Trophoblast cell (in vitro differentiated cells and primary cell): ENCODE results near the gene RIT1.
"Not testable (repeated sequence)": the region's sequence is repeated elsewhere in the genome, so short reads cannot be mapped to it uniquely, and the experiment has no call there.

Experiments used
- DNase-seq, 2 donors: peaks; one replicate each; pipeline ENCODE4 v3.0.0-alpha.2; 2016
- H2AFZ ChIP-seq: 2 replicates; pipeline ENCODE4 v1.6.1; 2013; ENCODE audit warnings: low read length, moderate library complexity, mild to moderate bottlenecking; ENCODE audit not compliant: insufficient read depth, poor library complexity
- H2AK5ac ChIP-seq: 2 replicates; pipeline ENCODE4 v1.6.1; 2013; ENCODE audit warnings: mild to moderate bottlenecking, low read length
- H2BK120ac ChIP-seq: 2 replicates; pipeline ENCODE4 v1.6.1; 2013; ENCODE audit warnings: low read length, mild to moderate bottlenecking, moderate library complexity; ENCODE audit not compliant: insufficient read depth, poor library complexity
- H2BK12ac ChIP-seq: 2 replicates; pipeline ENCODE4 v1.6.1; 2013; ENCODE audit warnings: mild to moderate bottlenecking, low read length, moderate library complexity
- H2BK5ac ChIP-seq: 2 replicates; pipeline ENCODE4 v1.6.1; 2013; ENCODE audit warnings: low read length, low read depth, moderate library complexity, mild to moderate bottlenecking; ENCODE audit not compliant: poor library complexity
- H3K14ac ChIP-seq: 2 replicates; pipeline ENCODE4 v1.6.1; 2013; ENCODE audit warnings: mild to moderate bottlenecking, low read length
- H3K18ac ChIP-seq: 2 replicates; pipeline ENCODE4 v1.6.1; 2013; ENCODE audit warnings: mild to moderate bottlenecking, low read length
- H3K23ac ChIP-seq: 2 replicates; pipeline ENCODE4 v1.6.1; 2013; ENCODE audit warnings: low read length
- H3K27ac ChIP-seq: 2 replicates; pipeline ENCODE4 v1.5.1; 2013; ENCODE audit warnings: low read depth, mild to moderate bottlenecking, inconsistent platforms, low read length, moderate library complexity
- H3K27me3 ChIP-seq: 2 replicates; pipeline ENCODE4 v1.6.1; 2013; ENCODE audit warnings: inconsistent platforms, mild to moderate bottlenecking, low read length, moderate library complexity; ENCODE audit not compliant: insufficient read depth
- H3K36me3 ChIP-seq, 2 experiments: 1 replicate in 1 of 2; 2 replicates in 1 of 2; pipeline ENCODE4 v1.6.1; 2013; ENCODE audit warnings: low read length in 2 of 2, mild to moderate bottlenecking in 2 of 2, moderate library complexity in 1 of 2; ENCODE audit not compliant: insufficient read depth in 2 of 2, control insufficient read depth in 1 of 2
- H3K4ac ChIP-seq: 2 replicates; pipeline ENCODE4 v1.6.1; 2013; ENCODE audit warnings: low read depth, mild to moderate bottlenecking, low read length, moderate library complexity
- H3K4me1 ChIP-seq, 2 experiments: 1 replicate in 1 of 2; 2 replicates in 1 of 2; pipeline ENCODE4 v1.6.1; 2013; ENCODE audit warnings: low read length in 2 of 2, mild to moderate bottlenecking in 2 of 2, moderate library complexity in 1 of 2; ENCODE audit not compliant: insufficient read depth in 2 of 2, control insufficient read depth in 1 of 2
- H3K4me2 ChIP-seq: 2 replicates; pipeline ENCODE4 v1.6.1; 2013; ENCODE audit warnings: inconsistent platforms, mild to moderate bottlenecking, low read length, moderate library complexity
- H3K4me3 ChIP-seq: 2 replicates; pipeline ENCODE4 v1.5.1; 2013; ENCODE audit warnings: mild to moderate bottlenecking, low read depth, low read length, inconsistent platforms
- H3K79me1 ChIP-seq: one replicate; pipeline ENCODE4 v1.6.1; 2013; ENCODE audit warnings: low read length
- H3K79me2 ChIP-seq: 2 replicates; pipeline ENCODE4 v1.6.1; 2013; ENCODE audit warnings: low read length, mild to moderate bottlenecking; ENCODE audit not compliant: control insufficient read depth, insufficient read depth, poor library complexity
- H3K9ac ChIP-seq: 2 replicates; pipeline ENCODE4 v1.6.1; 2013; ENCODE audit warnings: mild to moderate bottlenecking, low read length
- H3K9me3 ChIP-seq: 2 replicates; pipeline ENCODE4 v1.6.1; 2013; ENCODE audit warnings: low read depth, mild to moderate bottlenecking, control low read depth, inconsistent platforms, low read length; ENCODE audit not compliant: insufficient read depth
- H4K12ac ChIP-seq: 2 replicates; pipeline ENCODE4 v1.6.1; 2013; ENCODE audit warnings: low read depth, mild to moderate bottlenecking, low read length, moderate library complexity
- H4K8ac ChIP-seq: 2 replicates; pipeline ENCODE4 v1.6.1; 2013; ENCODE audit warnings: low read depth, mild to moderate bottlenecking, low read length, moderate library complexity
- H4K91ac ChIP-seq: one replicate; pipeline ENCODE4 v1.6.1; 2013; ENCODE audit warnings: low read depth, mild to moderate bottlenecking, low read length, moderate library complexity
- WGBS: extraction: QIAGEN DNeasy Blood & Tissue Kit; methylation state at CpG from one replicate; pipeline ENCODE4 v1.1.7; 2013; ENCODE audit warnings: missing lambda C conversion rate; ENCODE audit not compliant: insufficient read length, insufficient coverage; ENCODE audit errors: extremely low coverage; 5-methylcytosine and 5-hydroxymethylcytosine counted together

RIT1 gene

GRCh38 chr1:155897746-155898145 lies 13.4 kb downstream of the RIT1 start:
- Histone ChIP-seq H4K12ac (no peak overlapping the region), H3K79me1 (no peaks in the 10 kb centered on the region), H2AK5ac (no peak overlapping the region), H3K18ac (no peak overlapping the region), H2AFZ (no peak overlapping the region), H3K36me3 (peaks cover 24 to 36% of the 10 kb centered on the region in 2 experiments), H3K14ac (no peak overlapping the region), H2BK12ac (no peak overlapping the region), H3K9me3 (no peaks in the 10 kb centered on the region), H3K4me3 (no peak overlapping the region), H3K4ac (no peak overlapping the region), H3K79me2 (no peaks in the 10 kb centered on the region), H3K23ac (no peak overlapping the region), H4K8ac (no peak overlapping the region), H3K4me1 (no peaks in the 10 kb centered on the region), H2BK5ac (no peak overlapping the region), H2BK120ac (no peak overlapping the region), H3K4me2 (no peak overlapping the region), H3K9ac (no peak overlapping the region), H4K91ac (no peak overlapping the region), H3K27me3 (no peaks in the 10 kb centered on the region), H3K27ac (no peak overlapping the region)
- WGBS = no CpG with 5 or more reads among the region's 1 CpG
- DNase-seq = no peak

GRCh38 chr1:155896476-155896875 lies 14.7 kb downstream of the RIT1 start:
- H3K9ac ChIP-seq, H3K4me2 ChIP-seq, H4K8ac ChIP-seq, H2BK12ac ChIP-seq, H3K18ac ChIP-seq, H3K9me3 ChIP-seq, H4K91ac ChIP-seq, H3K79me1 ChIP-seq, H2AK5ac ChIP-seq, H3K14ac ChIP-seq, H3K27ac ChIP-seq, H3K23ac ChIP-seq, H4K12ac ChIP-seq, H2BK120ac ChIP-seq, H3K4me3 ChIP-seq, H2AFZ ChIP-seq, H3K79me2 ChIP-seq, H3K4me1 ChIP-seq, H3K4ac ChIP-seq, H2BK5ac ChIP-seq, H3K27me3 ChIP-seq: not testable (repeated sequence)
- peaks cover 16 to 29% of the 10 kb centered on the region in 2 experiments for H3K36me3 ChIP-seq
- no CpG with 5 or more reads among the region's 8 CpGs for WGBS
- DNase-seq = peak; percentile 38 to 67

GRCh38 chr1:155895617-155896016 lies 15.5 kb downstream of the RIT1 start:
- not testable (repeated sequence) for H3K4ac ChIP-seq, H3K9ac ChIP-seq, H2AK5ac ChIP-seq, H2BK12ac ChIP-seq, H3K4me2 ChIP-seq, H3K4me1 ChIP-seq, H3K79me1 ChIP-seq, H2BK120ac ChIP-seq, H4K12ac ChIP-seq, H4K91ac ChIP-seq, H3K27ac ChIP-seq, H3K14ac ChIP-seq, H2AFZ ChIP-seq, H3K4me3 ChIP-seq, H3K18ac ChIP-seq, H3K79me2 ChIP-seq, H3K9me3 ChIP-seq, H3K27me3 ChIP-seq, H2BK5ac ChIP-seq, H4K8ac ChIP-seq, DNase-seq, H3K23ac ChIP-seq
- WGBS = no CpG with 5 or more reads among the region's 6 CpGs
- H3K36me3 ChIP-seq = peaks cover 7 to 21% of the 10 kb centered on the region in 2 experiments

GRCh38 chr1:155893389-155894142 lies 17.6 kb downstream of the RIT1 start:
- Histone ChIP-seq H2AK5ac (no peak overlapping the region), H3K9ac (no peak overlapping the region), H3K27ac (no peak overlapping the region), H3K4ac (no peak overlapping the region), H3K9me3 (no peaks in the 10 kb centered on the region), H2BK12ac (no peak overlapping the region), H3K79me1 (no peaks in the 10 kb centered on the region), H3K14ac (no peak overlapping the region), H4K8ac (no peak overlapping the region), H2AFZ (no peak overlapping the region), H3K23ac (no peak overlapping the region), H3K4me1 (no peaks in the 10 kb centered on the region), H3K79me2 (no peaks in the 10 kb centered on the region), H4K91ac (no peak overlapping the region), H4K12ac (no peak overlapping the region), H3K27me3 (no peaks in the 10 kb centered on the region), H3K36me3 (peaks cover 7% of the 10 kb centered on the region in 2 experiments), H3K4me2 (no peak overlapping the region), H2BK120ac (no peak overlapping the region), H2BK5ac (no peak overlapping the region), H3K18ac (no peak overlapping the region), H3K4me3 (no peak overlapping the region)
- no CpG with 5 or more reads among the region's 10 CpGs for WGBS
- peak; percentile 34 to 61 for DNase-seq
